ENCODE results near the gene CST4. TPM values are rescaled to one million over a fixed set of nuclear protein-coding genes. Genes with fewer than 3 reads are reported as not detected.
"Not testable (repeated sequence)": the region's sequence is repeated elsewhere in the genome, so short reads cannot be mapped to it uniquely, and the experiment has no call there.

The CST4 gene, protein sequence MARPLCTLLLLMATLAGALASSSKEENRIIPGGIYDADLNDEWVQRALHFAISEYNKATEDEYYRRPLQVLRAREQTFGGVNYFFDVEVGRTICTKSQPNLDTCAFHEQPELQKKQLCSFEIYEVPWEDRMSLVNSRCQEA
- total RNA-seq: not detected in 2 replicates
- long read RNA-seq: 0 reads

DNA sequence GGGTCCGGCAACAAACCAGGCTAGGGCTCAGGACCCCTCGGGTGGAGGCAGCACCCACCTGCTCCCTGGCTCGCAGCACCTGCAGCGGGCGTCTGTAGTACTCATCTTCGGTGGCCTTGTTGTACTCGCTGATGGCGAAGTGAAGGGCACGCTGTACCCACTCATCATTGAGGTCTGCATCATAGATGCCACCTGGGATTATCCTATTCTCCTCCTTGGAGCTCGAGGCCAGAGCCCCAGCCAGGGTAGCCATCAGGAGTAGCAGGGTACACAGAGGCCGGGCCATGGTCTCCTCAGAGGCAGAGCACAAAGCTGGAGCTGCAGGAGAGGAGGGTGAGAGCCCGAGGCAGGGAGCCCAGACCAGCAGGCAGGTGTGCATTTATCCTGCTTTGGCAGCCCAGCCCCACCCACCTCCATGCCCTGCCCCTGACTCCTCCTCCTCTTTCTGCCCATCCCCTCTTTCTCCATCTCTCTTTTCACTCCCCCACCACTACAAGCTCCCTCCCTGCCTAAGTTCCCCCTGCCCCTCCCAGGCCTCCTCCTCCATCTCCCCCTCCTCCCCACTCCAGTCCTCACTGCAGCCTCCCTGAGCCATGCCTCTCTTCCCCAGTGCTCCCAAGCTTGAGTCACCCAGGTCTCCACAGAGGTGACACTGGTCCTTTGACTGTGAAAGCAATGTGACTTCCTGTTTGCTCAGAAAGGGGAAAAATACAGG is at the start of gene CST4:
CST4 (minus strand) TSS at position 355 of the 715 bp plus-strand sequence; CDS start at position 286, 69 bp downstream.
- peak; percentile 73 for DNase-seq (ENCODE audit: extremely low spot score, unreplicated experiment)
- not testable (repeated sequence) for H3K9me3 Mint-ChIP-seq (ENCODE audit: unreplicated experiment); H3K4me3 Mint-ChIP-seq (ENCODE audit: unreplicated experiment)

DNA sequence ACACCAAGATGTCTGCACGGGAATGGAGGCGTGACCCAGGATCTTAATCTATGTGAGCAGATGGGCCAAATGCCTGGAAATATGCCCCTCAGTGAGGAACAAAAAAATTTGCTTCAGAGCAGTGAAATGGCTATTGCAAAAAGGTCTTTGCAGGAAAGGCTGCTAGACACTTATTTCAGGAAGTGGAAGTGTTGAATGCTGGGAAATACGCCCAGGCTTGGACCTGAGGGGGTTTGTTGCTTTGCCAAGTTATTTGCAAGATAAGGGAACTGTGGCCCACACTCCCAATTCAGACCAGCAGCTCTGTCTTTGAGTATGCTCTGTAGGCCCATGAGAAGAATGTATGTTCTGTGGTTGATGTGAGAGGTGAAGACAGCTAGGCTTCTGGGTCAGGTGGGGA is 46.6 kb upstream of the CST4 start:
- not testable (repeated sequence) for H3K4me3 Mint-ChIP-seq (ENCODE audit: unreplicated experiment); DNase-seq (ENCODE audit: extremely low spot score, unreplicated experiment); H3K4me1 Mint-ChIP-seq (ENCODE audit: unreplicated experiment); H3K36me3 Mint-ChIP-seq (ENCODE audit: unreplicated experiment); H3K27ac Mint-ChIP-seq (ENCODE audit: unreplicated experiment); H3K9me3 Mint-ChIP-seq (ENCODE audit: unreplicated experiment)
- H3K27me3 Mint-ChIP-seq (ENCODE audit: unreplicated experiment): peaks cover 34% of the 10 kb centered on the region

More for the DNA sequence above, at the start of gene CST4:
- not testable (repeated sequence) for H3K36me3 Mint-ChIP-seq (ENCODE audit: unreplicated experiment); H3K27me3 Mint-ChIP-seq (ENCODE audit: unreplicated experiment); H3K4me1 Mint-ChIP-seq (ENCODE audit: unreplicated experiment); H3K27ac Mint-ChIP-seq (ENCODE audit: unreplicated experiment)

DNA sequence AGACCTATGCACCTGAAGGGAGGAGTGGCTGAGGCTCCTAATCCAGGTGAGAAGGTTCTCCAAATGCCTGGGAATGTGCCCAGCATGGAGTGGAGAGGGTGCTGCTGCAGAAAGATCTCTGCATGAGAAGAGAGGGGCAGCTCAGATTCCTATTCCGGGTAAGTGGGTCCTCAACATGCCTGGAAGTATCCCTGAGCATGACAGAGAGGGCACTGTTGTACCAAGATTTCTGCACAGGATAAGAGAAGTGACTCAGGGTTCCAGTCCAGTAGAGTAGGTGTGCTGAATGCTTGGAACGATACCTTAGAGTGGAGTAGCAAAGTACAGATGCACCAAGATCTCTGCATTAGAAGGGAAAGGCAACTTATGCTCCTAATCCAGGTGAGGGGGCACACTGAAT is 46.1 kb upstream of the CST4 start:
- H3K27me3 Mint-ChIP-seq (ENCODE audit: unreplicated experiment): peaks cover 32% of the 10 kb centered on the region
- not testable (repeated sequence) for H3K4me1 Mint-ChIP-seq (ENCODE audit: unreplicated experiment); H3K4me3 Mint-ChIP-seq (ENCODE audit: unreplicated experiment); H3K36me3 Mint-ChIP-seq (ENCODE audit: unreplicated experiment); H3K27ac Mint-ChIP-seq (ENCODE audit: unreplicated experiment); DNase-seq (ENCODE audit: extremely low spot score, unreplicated experiment); H3K9me3 Mint-ChIP-seq (ENCODE audit: unreplicated experiment)

DNA sequence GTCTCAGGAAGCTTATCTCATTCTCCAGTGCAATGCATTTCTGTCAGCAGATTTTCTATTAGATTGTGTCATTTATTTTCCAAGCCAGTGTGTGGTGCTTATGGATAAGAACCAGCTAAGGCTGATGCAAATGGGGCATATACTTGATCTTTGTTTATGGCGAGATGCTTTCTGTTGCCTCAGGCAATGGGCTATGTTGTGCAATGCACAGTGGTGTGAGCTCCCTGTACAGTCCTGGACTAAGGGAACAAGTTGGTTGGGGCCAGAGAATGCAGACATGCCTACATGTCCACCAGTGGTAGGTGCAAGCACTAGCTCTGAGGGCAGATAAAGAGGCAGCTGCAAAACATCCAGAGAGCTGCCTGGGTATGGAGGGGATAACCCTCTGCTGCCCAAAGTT is 45.6 kb upstream of the CST4 start:
- H3K27ac Mint-ChIP-seq (ENCODE audit: unreplicated experiment); H3K4me1 Mint-ChIP-seq (ENCODE audit: unreplicated experiment); DNase-seq (ENCODE audit: extremely low spot score, unreplicated experiment); H3K4me3 Mint-ChIP-seq (ENCODE audit: unreplicated experiment); H3K36me3 Mint-ChIP-seq (ENCODE audit: unreplicated experiment); H3K9me3 Mint-ChIP-seq (ENCODE audit: unreplicated experiment): not testable (repeated sequence)
- peaks cover 32% of the 10 kb centered on the region for H3K27me3 Mint-ChIP-seq (ENCODE audit: unreplicated experiment)

DNA sequence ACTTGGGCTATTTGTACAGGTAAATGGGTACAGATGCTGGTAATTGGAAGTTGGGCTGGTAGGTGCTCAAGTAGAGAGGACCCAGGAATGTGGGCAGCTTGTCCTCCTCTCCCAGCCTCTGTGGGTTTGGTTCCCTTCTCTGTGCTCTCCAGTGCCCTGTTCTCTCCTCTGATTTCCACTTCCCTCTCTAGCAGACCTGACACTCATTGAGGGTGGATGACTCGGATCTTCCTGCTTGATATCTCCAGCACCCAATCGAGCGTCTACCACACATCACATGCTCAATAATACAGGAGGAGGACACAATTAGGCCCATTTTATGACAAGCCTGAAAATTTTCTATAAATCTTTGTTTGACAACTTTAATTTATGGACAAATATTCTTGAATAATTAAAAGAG is 38.2 kb upstream of the CST4 start:
- Mint-ChIP-seq H3K27me3 (ENCODE audit: unreplicated experiment) (peaks cover 23% of the 10 kb centered on the region), H3K9me3 (ENCODE audit: unreplicated experiment) (no peaks in the 10 kb centered on the region), H3K4me1 (ENCODE audit: unreplicated experiment) (no peaks in the 10 kb centered on the region), H3K4me3 (ENCODE audit: unreplicated experiment) (no peak overlapping the region), H3K27ac (ENCODE audit: unreplicated experiment) (no peak overlapping the region), H3K36me3 (ENCODE audit: unreplicated experiment) (no peaks in the 10 kb centered on the region)
- DNase-seq (ENCODE audit: extremely low spot score, unreplicated experiment): no peak
- TF ChIP-seq, protein P1, sequence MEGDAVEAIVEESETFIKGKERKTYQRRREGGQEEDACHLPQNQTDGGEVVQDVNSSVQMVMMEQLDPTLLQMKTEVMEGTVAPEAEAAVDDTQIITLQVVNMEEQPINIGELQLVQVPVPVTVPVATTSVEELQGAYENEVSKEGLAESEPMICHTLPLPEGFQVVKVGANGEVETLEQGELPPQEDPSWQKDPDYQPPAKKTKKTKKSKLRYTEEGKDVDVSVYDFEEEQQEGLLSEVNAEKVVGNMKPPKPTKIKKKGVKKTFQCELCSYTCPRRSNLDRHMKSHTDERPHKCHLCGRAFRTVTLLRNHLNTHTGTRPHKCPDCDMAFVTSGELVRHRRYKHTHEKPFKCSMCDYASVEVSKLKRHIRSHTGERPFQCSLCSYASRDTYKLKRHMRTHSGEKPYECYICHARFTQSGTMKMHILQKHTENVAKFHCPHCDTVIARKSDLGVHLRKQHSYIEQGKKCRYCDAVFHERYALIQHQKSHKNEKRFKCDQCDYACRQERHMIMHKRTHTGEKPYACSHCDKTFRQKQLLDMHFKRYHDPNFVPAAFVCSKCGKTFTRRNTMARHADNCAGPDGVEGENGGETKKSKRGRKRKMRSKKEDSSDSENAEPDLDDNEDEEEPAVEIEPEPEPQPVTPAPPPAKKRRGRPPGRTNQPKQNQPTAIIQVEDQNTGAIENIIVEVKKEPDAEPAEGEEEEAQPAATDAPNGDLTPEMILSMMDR (IDR thresholded peaks at IDR 0.05): no peak

DNA sequence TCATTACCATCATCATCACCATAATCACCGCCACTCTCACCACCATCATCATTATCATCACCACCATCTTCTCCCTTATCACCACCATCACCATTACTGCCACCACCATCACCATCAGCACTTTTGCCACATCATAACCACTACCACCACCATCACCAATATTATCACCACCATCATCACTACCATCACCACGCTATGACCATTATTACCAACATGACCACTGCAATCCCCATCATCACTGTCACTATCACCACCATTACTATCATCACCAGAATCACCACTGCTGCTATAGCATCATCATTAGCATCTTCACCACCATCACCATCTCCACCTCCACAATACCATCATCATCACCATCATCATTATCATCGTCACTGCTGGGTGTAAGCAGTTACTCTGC is 36.3 kb upstream of the CST4 start:
- H3K4me3 Mint-ChIP-seq (ENCODE audit: unreplicated experiment): no peak overlapping the region
- peaks cover 22% of the 10 kb centered on the region for H3K27me3 Mint-ChIP-seq (ENCODE audit: unreplicated experiment)
- TF ChIP-seq, protein P1 (IDR thresholded peaks at IDR 0.05): no peak
- H3K9me3 Mint-ChIP-seq (ENCODE audit: unreplicated experiment): no peaks in the 10 kb centered on the region
- no peak for DNase-seq (ENCODE audit: extremely low spot score, unreplicated experiment)
- H3K36me3 Mint-ChIP-seq (ENCODE audit: unreplicated experiment): no peaks in the 10 kb centered on the region
- no peak overlapping the region for H3K27ac Mint-ChIP-seq (ENCODE audit: unreplicated experiment)
- no peaks in the 10 kb centered on the region for H3K4me1 Mint-ChIP-seq (ENCODE audit: unreplicated experiment)

DNA sequence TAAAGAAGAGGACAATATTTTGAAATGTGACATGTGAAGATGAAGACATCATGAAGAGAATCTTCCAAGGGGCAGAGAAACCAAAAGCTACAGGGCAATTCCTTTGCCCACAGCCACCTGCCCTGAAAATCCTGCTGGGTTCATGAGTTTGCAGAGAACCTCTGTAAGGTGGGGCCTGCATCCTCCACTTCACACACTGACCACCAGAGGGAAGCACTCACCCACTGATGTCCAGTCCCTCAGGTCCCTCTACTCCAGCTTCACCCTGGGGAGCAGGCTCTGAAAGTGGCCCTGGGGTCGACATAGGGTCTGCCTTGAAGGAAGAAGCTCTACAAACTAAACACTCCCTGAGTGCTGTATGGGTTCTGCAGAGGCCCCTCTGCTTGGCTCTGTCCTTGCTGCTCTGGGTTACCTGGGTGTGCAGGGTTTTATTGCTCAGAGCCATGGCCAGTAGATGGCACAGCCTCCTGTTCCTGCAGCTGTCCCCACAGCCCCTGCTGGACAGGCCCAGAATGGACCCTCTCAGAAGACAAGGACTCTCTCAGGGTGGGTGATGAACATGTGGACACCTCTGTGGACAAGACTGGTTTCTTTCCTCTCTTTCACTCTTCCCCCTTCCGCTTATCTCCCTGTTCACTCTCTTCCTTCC is 34.9 kb upstream of the CST4 start:
- H3K27me3 Mint-ChIP-seq (ENCODE audit: unreplicated experiment): peaks cover 24% of the 10 kb centered on the region
- H3K27ac Mint-ChIP-seq (ENCODE audit: unreplicated experiment); H3K36me3 Mint-ChIP-seq (ENCODE audit: unreplicated experiment); DNase-seq (ENCODE audit: extremely low spot score, unreplicated experiment); H3K4me3 Mint-ChIP-seq (ENCODE audit: unreplicated experiment); H3K4me1 Mint-ChIP-seq (ENCODE audit: unreplicated experiment); H3K9me3 Mint-ChIP-seq (ENCODE audit: unreplicated experiment): not testable (repeated sequence)
- TF ChIP-seq, protein P1 (IDR thresholded peaks at IDR 0.05): peak; percentile 54

DNA sequence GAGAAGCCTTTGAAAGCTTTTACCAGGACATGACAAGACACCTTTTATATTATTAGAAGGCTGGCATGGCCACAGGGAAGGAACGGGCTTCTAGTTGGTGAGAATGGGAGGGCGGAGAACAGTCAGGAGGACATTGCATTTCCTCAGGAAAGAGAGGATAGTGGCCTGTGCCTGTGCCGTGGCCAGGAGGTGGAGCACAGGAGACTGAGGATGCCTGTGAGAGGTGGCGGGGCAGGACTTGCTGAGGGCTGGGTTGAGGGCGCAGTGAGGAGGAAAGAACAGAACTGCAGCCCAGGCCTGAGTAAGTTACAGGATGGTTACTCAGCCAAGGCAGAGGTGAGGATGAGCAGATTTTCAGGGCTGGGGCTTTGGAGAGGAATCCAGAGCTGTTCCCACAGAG is 34.0 kb upstream of the CST4 start:
- not testable (repeated sequence) for H3K4me1 Mint-ChIP-seq (ENCODE audit: unreplicated experiment); DNase-seq (ENCODE audit: extremely low spot score, unreplicated experiment); H3K27ac Mint-ChIP-seq (ENCODE audit: unreplicated experiment); H3K9me3 Mint-ChIP-seq (ENCODE audit: unreplicated experiment); H3K36me3 Mint-ChIP-seq (ENCODE audit: unreplicated experiment); H3K4me3 Mint-ChIP-seq (ENCODE audit: unreplicated experiment)
- H3K27me3 Mint-ChIP-seq (ENCODE audit: unreplicated experiment): peaks cover 18% of the 10 kb centered on the region
